Upper lobe of left lung (tissue), 6 donors: Measurements from ENCODE around the gene UBXN2A. TPM values are rescaled to one million over a fixed set of nuclear protein-coding genes. Genes with fewer than 3 reads are reported as not detected.
"Not testable (repeated sequence)": the region's sequence is repeated elsewhere in the genome, so short reads cannot be mapped to it uniquely, and the experiment has no call there.

Source experiments
- ATAC-seq, 2 donors: fragments of 200-7000 bp; cut with Tn5 transposase; one replicate each; pipeline ENCODE4 v1.9.1; 2022; ENCODE audit warnings: mild to moderate bottlenecking in 2 of 2, moderate library complexity in 2 of 2; ENCODE audit not compliant: low FRiP score in 2 of 2
- DNase-seq, 2 donors: peaks; one replicate each; pipeline ENCODE4 v3.0.0-alpha.2; 2019 to 2020
- H3K27ac ChIP-seq, 4 donors: fragments of 200-600 bp; sonication (generic); one replicate each; pipeline ENCODE4 v1.5.1; 2016 to 2019
- H3K27me3 ChIP-seq, 4 donors: fragments of 200-600 bp; sonication (generic); one replicate each; pipeline ENCODE4 v1.5.1; 2017 to 2019
- H3K36me3 ChIP-seq, 4 donors: fragments of 200-600 bp; sonication (generic); one replicate each; pipeline ENCODE4 v1.5.1; 2016 to 2019
- H3K4me1 ChIP-seq, 4 donors: fragments of 200-600 bp; sonication (generic); one replicate each; pipeline ENCODE4 v1.5.1; 2018 to 2019
- H3K4me3 ChIP-seq, 4 donors: fragments of 200-600 bp; sonication (generic); one replicate each; pipeline ENCODE4 v1.5.1; 2017 to 2019; ENCODE audit warnings: mild to moderate bottlenecking in 2 of 4, moderate library complexity in 1 of 4
- H3K9me3 ChIP-seq, 4 donors: fragments of 200-600 bp; sonication (generic); one replicate each; pipeline ENCODE4 v1.5.1; 2018 to 2019
- CTCF ChIP-seq, 6 experiments: fragments of 450-650 bp in 4 of 6; fragments of 200-600 bp in 2 of 6; sonication (generic) in 2 of 6; IDR thresholded peaks; one replicate each; pipeline ENCODE4 v1.5.1; 2016 to 2019; ENCODE audit warnings: antibody characterized with exemption in 6 of 6
- EP300 ChIP-seq, 4 donors: sonication (generic); formaldehyde crosslinking; IDR thresholded peaks; one replicate each; pipeline ENCODE4 v1.5.1; 2017; ENCODE audit warnings: antibody characterized with exemption in 4 of 4, control low read depth in 2 of 4
- POLR2A ChIP-seq, 4 donors: fragments of 450-650 bp; IDR thresholded peaks; one replicate each; pipeline ENCODE4 v1.5.1; 2016 to 2017; ENCODE audit warnings: antibody characterized with exemption in 4 of 4, mild to moderate bottlenecking in 2 of 4
- POLR2AphosphoS5 ChIP-seq, 2 donors: sonication (generic); formaldehyde crosslinking; IDR thresholded peaks; one replicate each; pipeline ENCODE4 v1.5.1; 2017; ENCODE audit warnings: antibody characterized with exemption in 2 of 2
- WGBS, 2 donors: methylation state at CpG; one replicate each; pipeline ENCODE4 v1.1.5; 2017 to 2018; 5-methylcytosine and 5-hydroxymethylcytosine counted together
- total RNA-seq, 6 donors: library from RNA; depleted of rRNA in 4 of 6; stranded (reverse); fragments of >200 nt in 4 of 6; gene quantifications; one replicate each; pipeline versions ENCODE4 v1.1.0 to v1.2.1, GENCODE V29; 2016 to 2021
- donor health status: DM: no; HTN: no; CAD: no; lungs with moderate emphysema.
- donor health status: DM: no; HTN: yes; CAD: no; lungs with severe emphysema.

UBXN2A gene
- total RNA-seq, 6 donors from 2014 or later: 6.3 to 16.8 (median 10.5) TPM

GRCh38 chr2:23944976-23945375 lies 4.7 kb downstream of the UBXN2A start:
- Histone ChIP-seq H3K36me3 (no peaks in the 10 kb centered on the region), H3K4me1 (peaks cover 0 to 12% (median 6%) of the 10 kb centered on the region in 4 donors), H3K27ac (no peak overlapping the region), H3K9me3 (no peaks in the 10 kb centered on the region), H3K27me3 (no peaks in the 10 kb centered on the region), H3K4me3 (no peak overlapping the region)
- no peak for ATAC-seq
- TF ChIP-seq POLR2A (IDR thresholded peaks at IDR 0.05) (no peak), EP300 (IDR thresholded peaks at IDR 0.05) (no peak), CTCF (IDR thresholded peaks at IDR 0.05) (no peak)
- DNase-seq: no peak

- Histone ChIP-seq H3K4me3 (no peak overlapping the region), H3K4me1 (no peaks in the 10 kb centered on the region), H3K36me3 (no peaks in the 10 kb centered on the region), H3K27me3 (no peaks in the 10 kb centered on the region), H3K27ac (no peak overlapping the region), H3K9me3 (no peaks in the 10 kb centered on the region)
- WGBS, 2 donors: 93 to 95% methylated on average over 2 of the region's 2 CpGs
- no peak for TF ChIP-seq POLR2AphosphoS5 (IDR thresholded peaks at IDR 0.05)
- TF ChIP-seq CTCF (IDR thresholded peaks at IDR 0.05): no peak
- no peak for TF ChIP-seq EP300 (IDR thresholded peaks at IDR 0.05)
- no peak for TF ChIP-seq POLR2A (IDR thresholded peaks at IDR 0.05)
- ATAC-seq: no peak
- DNase-seq: no peak
Observed at GRCh38 chr2:23947350-23947749, 7.1 kb downstream of the UBXN2A start.

- not testable (repeated sequence) for DNase-seq, H3K27ac ChIP-seq, H3K27me3 ChIP-seq, H3K9me3 ChIP-seq, H3K4me1 ChIP-seq, H3K4me3 ChIP-seq, H3K36me3 ChIP-seq, ATAC-seq
- WGBS, 2 donors: 96 to 100% methylated on average over 3 of the region's 3 CpGs
Observed at GRCh38 chr2:23952558-23952957, 12.3 kb downstream of the UBXN2A start.

GRCh38 chr2:23953625-23954024 lies 13.4 kb downstream of the UBXN2A start:
- Histone ChIP-seq H3K4me1 (no peaks in the 10 kb centered on the region), H3K4me3 (no peak overlapping the region), H3K27me3 (no peaks in the 10 kb centered on the region), H3K27ac (no peak overlapping the region), H3K9me3 (no peaks in the 10 kb centered on the region), H3K36me3 (no peaks in the 10 kb centered on the region)
- DNase-seq (no peak), ATAC-seq (no peak)
- TF ChIP-seq CTCF (IDR thresholded peaks at IDR 0.05) (no peak), EP300 (IDR thresholded peaks at IDR 0.05) (no peak), POLR2AphosphoS5 (IDR thresholded peaks at IDR 0.05) (no peak), POLR2A (IDR thresholded peaks at IDR 0.05) (no peak)

- Histone ChIP-seq H3K4me3 (peak overlapping the region in 1 of 4 donors; percentile 18), H3K4me1 (no peaks in the 10 kb centered on the region), H3K27me3 (no peaks in the 10 kb centered on the region), H3K36me3 (peaks cover 0 to 5% (median 0%) of the 10 kb centered on the region in 4 donors), H3K27ac (no peak overlapping the region), H3K9me3 (no peaks in the 10 kb centered on the region)
- TF ChIP-seq CTCF (IDR thresholded peaks at IDR 0.05): peak in 2 of 6 experiments; percentile 9 to 17
- no peak for TF ChIP-seq POLR2A (IDR thresholded peaks at IDR 0.05)
- TF ChIP-seq EP300 (IDR thresholded peaks at IDR 0.05): no peak
- no peak for TF ChIP-seq POLR2AphosphoS5 (IDR thresholded peaks at IDR 0.05)
- DNase-seq: no peak
- ATAC-seq: no peak
- WGBS, 2 donors: 81 to 84% methylated on average over 5 to 6 of the region's 6 CpGs
Observed at GRCh38 chr2:23954325-23955014, 14.2 kb downstream of the UBXN2A start.
